Esophagus squamous epithelium (tissue), 5 donors: ENCODE results near the gene ZBTB21. TPM values are rescaled to one million over a fixed set of nuclear protein-coding genes. Genes with fewer than 3 reads are reported as not detected.
"Not testable (repeated sequence)": the region's sequence is repeated elsewhere in the genome, so short reads cannot be mapped to it uniquely, and the experiment has no call there.

Experiments used
- DNase-seq: peaks from one replicate; lab custom pipeline; 2025; lab: John Stamatoyannopoulos, UW
- H3K27ac ChIP-seq, 4 donors: fragments of 200-600 bp; sonication (generic); one replicate each; pipeline ENCODE4 v1.5.1; 2016 to 2019; ENCODE audit warnings: mild to moderate bottlenecking in 1 of 4
- H3K27me3 ChIP-seq, 4 donors: fragments of 200-600 bp; sonication (generic); 1 replicate in 3 of 4; 2 replicates in 1 of 4; pipeline versions ENCODE4 v1.5.1 to v1.6.0; 2017 to 2021; ENCODE audit warnings: antibody characterized with exemption in 1 of 4
- H3K36me3 ChIP-seq, 3 donors: fragments of 200-600 bp; sonication (generic); one replicate each; pipeline ENCODE4 v1.5.1; 2016 to 2019
- H3K4me1 ChIP-seq, 3 donors: fragments of 200-600 bp; sonication (generic); one replicate each; pipeline ENCODE4 v1.5.1; 2017 to 2019
- H3K4me3 ChIP-seq, 4 donors: fragments of 200-600 bp; sonication (generic); 1 replicate in 3 of 4; 2 replicates in 1 of 4; pipeline ENCODE4 v1.5.1; 2016 to 2019; ENCODE audit warnings: mild to moderate bottlenecking in 2 of 4, moderate library complexity in 1 of 4
- H3K9me3 ChIP-seq, 3 donors: fragments of 200-600 bp; sonication (generic); one replicate each; pipeline ENCODE4 v1.5.1; 2016 to 2019
- POLR2A ChIP-seq, 4 donors: fragments of 450-650 bp; IDR thresholded peaks; one replicate each; pipeline ENCODE4 v1.6.1; 2017; ENCODE audit warnings: antibody characterized with exemption in 4 of 4, mild to moderate bottlenecking in 4 of 4, moderate library complexity in 3 of 4
- WGBS, 2 donors: methylation state at CpG; one replicate each; pipeline ENCODE4 v1.1.5; 2018; 5-methylcytosine and 5-hydroxymethylcytosine counted together
- intact Hi-C: fragments of 100-400 bp; cut with DNase I; formaldehyde crosslinking; loops from one replicate; pipeline ENCODE4 v1.15.0; 2022
- total RNA-seq, 4 donors: library from RNA; depleted of rRNA; stranded (reverse); fragments of >200 nt; gene quantifications; one replicate each; pipeline ENCODE4 v1.1.0, GENCODE V29; 2016
- TF ChIP-seq, protein P1 (sequence below), 6 experiments: fragments of 450-650 bp in 4 of 6; fragments of 200-600 bp in 2 of 6; sonication (generic) in 2 of 6; IDR thresholded peaks; one replicate each; pipeline ENCODE4 v1.5.1; 2016 to 2019; ENCODE audit warnings: antibody characterized with exemption in 6 of 6, mild to moderate bottlenecking in 4 of 6, moderate library complexity in 4 of 6
- donor health status: DM: yes; HTN: yes; CAD: no.

The ZBTB21 gene
- total RNA-seq, 4 donors from 2014 or later: 5.9 to 10.3 (median 7.8) TPM

DNA sequence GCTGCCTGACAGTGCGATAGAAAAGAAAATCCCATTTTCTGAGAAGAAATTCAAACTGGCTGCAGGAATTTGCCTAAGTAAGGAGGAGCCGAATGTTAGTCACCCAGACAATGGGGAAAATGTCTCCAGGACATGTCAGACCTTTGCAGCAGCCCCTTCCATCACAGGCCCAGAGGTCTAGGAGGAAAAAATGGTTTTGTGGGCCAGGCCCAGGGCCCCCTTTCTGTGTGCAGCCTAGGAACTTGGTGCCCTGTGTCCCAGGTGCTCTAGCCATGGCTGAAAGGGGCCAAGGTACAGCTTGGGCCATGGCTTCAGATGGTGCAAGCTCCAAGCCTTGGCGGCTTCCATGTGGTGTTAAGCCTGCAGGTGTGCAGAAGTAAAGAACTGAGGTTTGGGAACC, 14.6 kb downstream of the ZBTB21 start:
- intact Hi-C loops: no loop called here
- no peaks in the 10 kb centered on the region for H3K9me3 ChIP-seq
- H3K4me1 ChIP-seq: peaks cover 0 to 5% (median 2%) of the 10 kb centered on the region in 3 donors
- no peak overlapping the region for H3K27ac ChIP-seq
- no peak for DNase-seq
- H3K4me3 ChIP-seq: no peak overlapping the region
- no peaks in the 10 kb centered on the region for H3K27me3 ChIP-seq
- no peak for TF ChIP-seq POLR2A (IDR thresholded peaks at IDR 0.05)
- TF ChIP-seq, protein P1, sequence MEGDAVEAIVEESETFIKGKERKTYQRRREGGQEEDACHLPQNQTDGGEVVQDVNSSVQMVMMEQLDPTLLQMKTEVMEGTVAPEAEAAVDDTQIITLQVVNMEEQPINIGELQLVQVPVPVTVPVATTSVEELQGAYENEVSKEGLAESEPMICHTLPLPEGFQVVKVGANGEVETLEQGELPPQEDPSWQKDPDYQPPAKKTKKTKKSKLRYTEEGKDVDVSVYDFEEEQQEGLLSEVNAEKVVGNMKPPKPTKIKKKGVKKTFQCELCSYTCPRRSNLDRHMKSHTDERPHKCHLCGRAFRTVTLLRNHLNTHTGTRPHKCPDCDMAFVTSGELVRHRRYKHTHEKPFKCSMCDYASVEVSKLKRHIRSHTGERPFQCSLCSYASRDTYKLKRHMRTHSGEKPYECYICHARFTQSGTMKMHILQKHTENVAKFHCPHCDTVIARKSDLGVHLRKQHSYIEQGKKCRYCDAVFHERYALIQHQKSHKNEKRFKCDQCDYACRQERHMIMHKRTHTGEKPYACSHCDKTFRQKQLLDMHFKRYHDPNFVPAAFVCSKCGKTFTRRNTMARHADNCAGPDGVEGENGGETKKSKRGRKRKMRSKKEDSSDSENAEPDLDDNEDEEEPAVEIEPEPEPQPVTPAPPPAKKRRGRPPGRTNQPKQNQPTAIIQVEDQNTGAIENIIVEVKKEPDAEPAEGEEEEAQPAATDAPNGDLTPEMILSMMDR (IDR thresholded peaks at IDR 0.05): no peak
- H3K36me3 ChIP-seq: peaks cover 11 to 59% (median 20%) of the 10 kb centered on the region in 3 donors
- 98 to 100% methylated on average over 2 of the region's 3 CpGs for WGBS, 2 donors

DNA sequence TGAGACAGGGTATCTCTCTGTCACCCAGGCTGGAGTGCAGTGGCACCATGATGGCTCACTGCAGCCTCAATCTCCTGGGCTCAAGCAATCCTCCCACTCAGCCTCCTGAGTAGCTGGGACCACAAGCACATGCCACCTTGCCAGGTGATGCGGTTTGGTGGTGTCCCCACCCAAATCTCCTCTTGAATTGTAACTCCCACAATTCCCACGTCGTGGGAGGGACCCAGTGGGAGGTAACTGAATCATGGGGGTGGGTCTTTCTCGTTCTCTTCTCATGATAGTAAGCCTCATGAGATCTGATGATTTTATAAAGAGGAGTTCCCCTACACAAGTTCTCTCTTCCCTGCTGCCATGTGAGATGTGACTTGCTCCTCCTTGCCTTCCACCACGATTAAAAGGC, 15.5 kb downstream of the ZBTB21 start:
- H3K27ac ChIP-seq, DNase-seq, H3K4me1 ChIP-seq, H3K4me3 ChIP-seq, H3K27me3 ChIP-seq, H3K9me3 ChIP-seq, intact Hi-C loops: not testable (repeated sequence)
- WGBS, 2 donors: 47 to 88% methylated on average over 3 to 5 of the region's 5 CpGs
- peaks cover 11 to 58% (median 20%) of the 10 kb centered on the region in 3 donors for H3K36me3 ChIP-seq

DNA sequence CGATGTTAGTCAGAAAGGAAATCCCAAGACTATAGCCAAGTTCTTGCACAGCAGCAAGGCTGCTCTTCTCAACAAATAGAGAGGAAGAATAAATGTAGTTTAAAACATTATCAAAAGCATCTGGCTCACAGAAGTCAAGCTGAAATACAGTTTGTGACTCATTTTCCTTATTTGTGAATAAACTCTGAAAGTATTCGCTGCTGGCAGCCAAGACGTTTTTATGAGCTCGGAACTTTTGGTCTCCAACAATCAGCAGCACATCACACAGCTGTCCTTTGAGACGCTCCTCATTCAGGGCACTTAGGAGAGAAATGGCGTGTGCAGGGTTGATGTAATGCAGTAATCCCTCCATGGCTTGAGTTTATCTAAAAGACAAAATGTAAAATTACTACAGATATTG, 16.4 kb downstream of the ZBTB21 start:
- Histone ChIP-seq H3K27me3 (no peaks in the 10 kb centered on the region), H3K4me1 (peaks cover 0 to 5% (median 2%) of the 10 kb centered on the region in 3 donors), H3K36me3 (peaks cover 11 to 58% (median 20%) of the 10 kb centered on the region in 3 donors), H3K4me3 (no peak overlapping the region), H3K27ac (peak overlapping the region in 1 of 4 donors; percentile 10), H3K9me3 (no peaks in the 10 kb centered on the region)
- no peak for TF ChIP-seq POLR2A (IDR thresholded peaks at IDR 0.05)
- TF ChIP-seq, protein P1 (IDR thresholded peaks at IDR 0.05): no peak
- intact Hi-C loops: no loop called here
- WGBS, 2 donors: 66 to 77% methylated on average over 6 of the region's 6 CpGs
- DNase-seq: no peak

DNA sequence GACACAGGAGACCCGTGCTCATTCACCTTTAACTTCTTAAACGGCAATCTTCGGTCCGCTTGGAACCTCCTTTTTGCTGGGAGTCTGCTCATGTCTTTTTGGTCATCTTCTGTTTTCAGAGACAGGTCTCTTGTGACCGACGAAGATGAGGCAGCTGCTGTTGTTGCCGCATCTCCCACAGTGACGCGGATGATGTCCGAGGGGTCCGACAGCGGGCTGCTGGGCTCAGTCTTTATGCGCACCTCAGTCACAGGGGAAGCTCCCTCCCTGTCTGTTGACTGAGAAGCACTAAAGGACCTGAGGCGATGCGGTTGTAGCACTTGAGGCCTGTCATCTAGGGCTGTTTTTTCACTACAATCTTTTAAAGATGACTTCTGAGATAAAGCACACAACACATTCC, 17.6 kb downstream of the ZBTB21 start:
- no peak for DNase-seq
- WGBS, 2 donors: 95 to 97% methylated on average over 11 to 12 of the region's 15 CpGs
- TF ChIP-seq POLR2A (IDR thresholded peaks at IDR 0.05): no peak
- no peak overlapping the region for H3K4me3 ChIP-seq
- intact Hi-C loops: no loop called here
- no peaks in the 10 kb centered on the region for H3K27me3 ChIP-seq
- no peak overlapping the region for H3K27ac ChIP-seq
- peaks cover 11 to 56% (median 20%) of the 10 kb centered on the region in 3 donors for H3K36me3 ChIP-seq
- no peaks in the 10 kb centered on the region for H3K9me3 ChIP-seq
- peaks cover 0 to 5% (median 2%) of the 10 kb centered on the region in 3 donors for H3K4me1 ChIP-seq

DNA sequence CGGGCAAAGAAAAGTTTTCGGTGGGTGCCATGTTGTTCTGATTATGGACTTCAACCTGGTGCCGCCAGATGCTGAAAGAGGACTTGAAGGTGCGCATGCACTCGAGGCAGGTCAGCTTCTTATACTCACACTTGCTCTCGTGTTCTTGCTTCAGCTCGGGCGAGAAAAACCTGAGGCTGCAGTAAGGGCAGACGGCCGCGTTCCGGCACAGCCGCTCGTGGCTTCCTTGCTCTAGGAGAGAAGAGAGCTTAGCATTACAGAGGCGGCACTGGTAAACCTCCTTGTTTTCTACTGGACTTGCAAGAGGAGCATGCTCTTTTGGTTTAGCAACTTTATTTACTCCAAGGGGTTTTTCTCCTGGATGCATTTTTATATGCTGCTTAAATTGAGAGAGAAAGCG, 18.5 kb downstream of the ZBTB21 start:
- Histone ChIP-seq H3K36me3 (peaks cover 11 to 48% (median 20%) of the 10 kb centered on the region in 3 donors), H3K4me3 (no peak overlapping the region), H3K9me3 (no peaks in the 10 kb centered on the region), H3K27me3 (no peaks in the 10 kb centered on the region), H3K4me1 (peaks cover 0 to 5% (median 2%) of the 10 kb centered on the region in 3 donors), H3K27ac (no peak overlapping the region)
- intact Hi-C loops: no loop called here
- no peak for TF ChIP-seq POLR2A (IDR thresholded peaks at IDR 0.05)
- TF ChIP-seq, protein P1 (IDR thresholded peaks at IDR 0.05): no peak
- no peak for DNase-seq
- 92 to 97% methylated on average over 15 of the region's 16 CpGs for WGBS, 2 donors

DNA sequence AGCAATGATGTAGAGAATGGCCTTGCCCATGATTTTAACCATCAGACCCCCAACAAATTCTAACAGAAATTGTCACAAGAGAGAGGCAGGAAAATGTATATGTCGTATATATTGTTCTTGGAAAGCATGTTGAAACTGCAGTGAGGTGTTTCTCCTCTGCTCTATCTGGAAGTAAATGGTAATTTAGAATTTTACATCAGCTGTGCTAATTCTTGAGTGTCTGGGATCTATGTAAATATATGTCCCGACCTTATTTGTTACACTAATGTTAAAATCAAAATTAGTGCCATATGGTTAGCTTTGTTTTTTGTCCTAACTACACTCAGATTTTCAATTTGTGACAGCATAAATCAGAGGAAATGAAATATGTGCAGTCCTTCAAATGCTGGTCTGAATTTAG, 20.5 kb downstream of the ZBTB21 start:
- peaks cover 11 to 36% (median 20%) of the 10 kb centered on the region in 3 donors for H3K36me3 ChIP-seq
- peaks cover 0 to 5% (median 2%) of the 10 kb centered on the region in 3 donors for H3K4me1 ChIP-seq
- WGBS, 2 donors: 82 to 87% methylated on average over 2 of the region's 2 CpGs
- no peak for DNase-seq
- TF ChIP-seq, protein P1 (IDR thresholded peaks at IDR 0.05): no peak
- TF ChIP-seq POLR2A (IDR thresholded peaks at IDR 0.05): no peak
- H3K9me3 ChIP-seq: no peaks in the 10 kb centered on the region
- no peak overlapping the region for H3K4me3 ChIP-seq
- intact Hi-C loops: no loop called here
- H3K27ac ChIP-seq: no peak overlapping the region
- H3K27me3 ChIP-seq: no peaks in the 10 kb centered on the region
